PC-9 (cell line): ENCODE results near the gene RHO. TPM values are rescaled to one million over a fixed set of nuclear protein-coding genes. Genes with fewer than 3 reads are reported as not detected.
"Not testable (repeated sequence)": the region's sequence is repeated elsewhere in the genome, so short reads cannot be mapped to it uniquely, and the experiment has no call there.

ENCODE experiments used
- BruUV-seq: library from RNA; stranded (reverse); fragments of 400-500 nt; replicated peaks from 2 replicates; lab custom pipeline; 2021; lab: Mats Ljungman, UMichigan
- CTCF ChIA-PET: fragments of 300-600 bp; sonication (Branson Sonifier 250); formaldehyde crosslinking; loops from one replicate; lab custom pipeline; 2022; ENCODE audit warnings: antibody characterized with exemption; lab: Charles Lee
- POLR2A ChIA-PET: fragments of 300-600 bp; sonication (Branson Sonifier 250); formaldehyde crosslinking; loops from one replicate; lab custom pipeline; 2022; ENCODE audit warnings: antibody characterized with exemption; ENCODE audit not compliant: unreplicated experiment; lab: Charles Lee
- DNase-seq, 2 experiments: peaks; one replicate each; pipeline versions ENCODE4 v3.0.0 to v3.0.0-alpha.2; 2015 to 2022; ENCODE audit warnings: mixed read lengths in 1 of 2
- H2AFZ ChIP-seq: fragments of 200-600 bp; sonication (generic); 2 replicates; pipeline ENCODE4 v1.8.1; 2017; ENCODE audit warnings: antibody characterized with exemption
- H3F3A ChIP-seq: fragments of 200-600 bp; sonication (generic); 2 replicates; pipeline ENCODE4 v1.8.1; 2017; ENCODE audit warnings: antibody characterized with exemption, mild to moderate bottlenecking, low read depth; ENCODE audit not compliant: insufficient read depth
- H3K27ac ChIP-seq: fragments of 200-600 bp; sonication (generic); 2 replicates; pipeline ENCODE4 v1.6.1; 2016; ENCODE audit warnings: mixed run types
- H3K27me3 ChIP-seq: fragments of 200-600 bp; sonication (generic); 2 replicates; pipeline ENCODE4 v1.6.1; 2016; ENCODE audit warnings: low read depth, mixed run types; ENCODE audit not compliant: insufficient read depth
- H3K36me3 ChIP-seq: fragments of 200-600 bp; sonication (generic); 2 replicates; pipeline ENCODE4 v1.6.1; 2016; ENCODE audit warnings: low read depth, mixed run types
- H3K4me1 ChIP-seq: fragments of 200-600 bp; sonication (generic); replicated peaks from 2 replicates; pipeline ENCODE4 v1.6.1; 2016; ENCODE audit warnings: mixed run types; ENCODE audit not compliant: insufficient read depth
- H3K4me2 ChIP-seq: fragments of 200-600 bp; sonication (generic); 2 replicates; pipeline ENCODE4 v1.6.1; 2017; ENCODE audit warnings: mixed run types
- H3K4me3 ChIP-seq: fragments of 200-600 bp; sonication (generic); 2 replicates; pipeline ENCODE4 v1.6.1; 2016; ENCODE audit warnings: mixed run types
- H3K79me2 ChIP-seq: fragments of 200-600 bp; sonication (generic); 2 replicates; pipeline ENCODE4 v1.6.1; 2017; ENCODE audit warnings: low read depth, mixed run types
- H3K9me2 ChIP-seq: fragments of 200-600 bp; sonication (generic); 2 replicates; pipeline ENCODE4 v1.8.1; 2017; ENCODE audit warnings: mild to moderate bottlenecking; ENCODE audit not compliant: insufficient read depth
- H3K9me3 ChIP-seq: fragments of 200-600 bp; sonication (generic); 2 replicates; pipeline ENCODE4 v1.8.1; 2016; ENCODE audit warnings: low read depth; ENCODE audit not compliant: insufficient read depth
- H4K20me1 ChIP-seq: fragments of 200-600 bp; sonication (generic); 2 replicates; pipeline ENCODE4 v1.8.1; 2017; ENCODE audit not compliant: insufficient read depth
- EZH2 ChIP-seq: fragments of 200-600 bp; sonication (generic); IDR thresholded peaks from 2 replicates; pipeline ENCODE4 v1.8.0; 2017; ENCODE audit warnings: antibody characterized with exemption, low read depth
- intact Hi-C: fragments of 100-400 bp; cut with micrococcal nuclease; formaldehyde crosslinking; loops from one replicate; pipeline ENCODE4 v1.10.0; 2022; ENCODE audit not compliant: unreplicated experiment
- total RNA-seq: library from RNA; stranded (reverse); gene quantifications from 2 replicates; pipeline ENCODE4 v1.2.3, GENCODE V29; 2021
- TF ChIP-seq, protein P1 (sequence below): fragments of 200-600 bp; sonication (generic); conservative IDR thresholded peaks from 2 replicates; pipeline ENCODE4 v1.6.1; 2017; ENCODE audit warnings: mixed run types, antibody characterized with exemption, mild to moderate bottlenecking, moderate library complexity

Gene RHO
- total RNA-seq, 1 experiment from 2014 or later, result not detected

DNA sequence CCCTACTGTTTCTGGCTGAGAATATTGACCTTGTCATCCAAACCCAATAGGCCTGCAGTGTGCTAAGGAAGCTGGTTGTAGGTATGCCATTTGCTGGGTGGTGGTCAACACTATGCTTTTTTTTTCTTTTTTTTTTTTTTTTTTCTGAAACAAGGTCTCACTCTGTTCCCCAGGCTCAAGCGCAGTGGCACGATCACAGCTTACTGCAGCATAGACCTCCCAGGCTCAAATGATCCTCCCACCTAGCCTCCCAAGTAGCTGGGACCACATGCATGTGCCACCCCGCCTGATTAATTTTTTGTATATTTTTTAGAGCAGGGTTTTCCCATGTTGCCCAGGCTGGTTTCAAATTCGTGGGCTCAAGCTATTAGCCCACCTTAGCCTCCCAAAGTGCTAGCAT is 35.7 kb upstream of the RHO start:
- TF ChIP-seq, protein P1, sequence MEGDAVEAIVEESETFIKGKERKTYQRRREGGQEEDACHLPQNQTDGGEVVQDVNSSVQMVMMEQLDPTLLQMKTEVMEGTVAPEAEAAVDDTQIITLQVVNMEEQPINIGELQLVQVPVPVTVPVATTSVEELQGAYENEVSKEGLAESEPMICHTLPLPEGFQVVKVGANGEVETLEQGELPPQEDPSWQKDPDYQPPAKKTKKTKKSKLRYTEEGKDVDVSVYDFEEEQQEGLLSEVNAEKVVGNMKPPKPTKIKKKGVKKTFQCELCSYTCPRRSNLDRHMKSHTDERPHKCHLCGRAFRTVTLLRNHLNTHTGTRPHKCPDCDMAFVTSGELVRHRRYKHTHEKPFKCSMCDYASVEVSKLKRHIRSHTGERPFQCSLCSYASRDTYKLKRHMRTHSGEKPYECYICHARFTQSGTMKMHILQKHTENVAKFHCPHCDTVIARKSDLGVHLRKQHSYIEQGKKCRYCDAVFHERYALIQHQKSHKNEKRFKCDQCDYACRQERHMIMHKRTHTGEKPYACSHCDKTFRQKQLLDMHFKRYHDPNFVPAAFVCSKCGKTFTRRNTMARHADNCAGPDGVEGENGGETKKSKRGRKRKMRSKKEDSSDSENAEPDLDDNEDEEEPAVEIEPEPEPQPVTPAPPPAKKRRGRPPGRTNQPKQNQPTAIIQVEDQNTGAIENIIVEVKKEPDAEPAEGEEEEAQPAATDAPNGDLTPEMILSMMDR, result no peak
- no peak for TF ChIP-seq EZH2
- peaks cover 49% of the 10 kb centered on the region for H3K4me1 ChIP-seq
- ChIA-PET POLR2A (interaction anchor here (0.7 kb wide), 1 partner anchor 133 kb away, joined by 12 read pairs; no protein-coding TSS in a partner anchor), CTCF (interaction anchor here (0.5 to 1.2 kb wide), 2 partner anchors 158 to 337 kb away, joined by 3 to 6 read pairs; no protein-coding TSS in a partner anchor)
- H2AFZ ChIP-seq, result no peak overlapping the region
- H3K27me3 ChIP-seq, result no peaks in the 10 kb centered on the region
- no peak overlapping the region for H3K27ac ChIP-seq
- peaks cover 16% of the 10 kb centered on the region for H3F3A ChIP-seq
- H4K20me1 ChIP-seq, result no peaks in the 10 kb centered on the region
- no TSS peak for BruUV-seq
- H3K4me3 ChIP-seq, result no peak overlapping the region
- H3K36me3 ChIP-seq, result no peaks in the 10 kb centered on the region
- DNase-seq, result no peak
- H3K9me3 ChIP-seq, result no peaks in the 10 kb centered on the region
- no peak overlapping the region for H3K4me2 ChIP-seq
- intact Hi-C loops, result loop anchor here (5.0 kb wide), 3 partner anchors 75 to 600 kb away; no protein-coding TSS in a partner anchor
- no peaks in the 10 kb centered on the region for H3K79me2 ChIP-seq
- H3K9me2 ChIP-seq, result no peaks in the 10 kb centered on the region

DNA sequence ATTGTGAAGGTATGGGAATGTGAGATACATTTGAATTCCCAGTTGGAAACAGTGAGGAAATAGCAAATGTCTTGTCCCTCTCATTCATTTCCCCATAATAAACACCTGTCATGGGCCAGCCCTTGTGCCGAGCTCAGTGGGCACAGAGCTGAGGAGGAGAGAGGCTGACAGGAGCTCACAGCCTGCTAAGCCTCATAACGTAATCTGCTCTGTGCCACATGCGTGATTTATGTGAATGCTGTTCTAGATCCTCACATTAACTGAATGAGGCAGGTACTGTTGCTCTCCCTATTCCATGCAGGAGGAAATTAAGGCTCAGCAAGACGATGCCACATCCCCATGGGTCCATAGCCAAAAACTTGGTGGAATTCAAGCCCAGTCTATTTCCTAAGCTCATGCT is 35.2 kb upstream of the RHO start:
- POLR2A ChIA-PET, result interaction anchor here (0.6 kb wide), 1 partner anchor 134 kb away, joined by 4 read pairs; no protein-coding TSS in a partner anchor
- Histone ChIP-seq H3F3A (peaks cover 16% of the 10 kb centered on the region), H3K36me3 (no peaks in the 10 kb centered on the region), H2AFZ (no peak overlapping the region), H3K4me2 (no peak overlapping the region), H3K27ac (no peak overlapping the region), H4K20me1 (no peaks in the 10 kb centered on the region), H3K27me3 (no peaks in the 10 kb centered on the region), H3K79me2 (no peaks in the 10 kb centered on the region), H3K4me3 (no peak overlapping the region), H3K9me2 (no peaks in the 10 kb centered on the region), H3K9me3 (no peaks in the 10 kb centered on the region), H3K4me1 (peaks cover 49% of the 10 kb centered on the region)
- CTCF ChIA-PET, result no interaction called here
- intact Hi-C loops, result loop anchor here (5.0 kb wide), 3 partner anchors 74 to 599 kb away; no protein-coding TSS in a partner anchor
- TF ChIP-seq, protein P1, result no peak
- no peak for TF ChIP-seq EZH2
- no peak for DNase-seq
- BruUV-seq, result no TSS peak

DNA sequence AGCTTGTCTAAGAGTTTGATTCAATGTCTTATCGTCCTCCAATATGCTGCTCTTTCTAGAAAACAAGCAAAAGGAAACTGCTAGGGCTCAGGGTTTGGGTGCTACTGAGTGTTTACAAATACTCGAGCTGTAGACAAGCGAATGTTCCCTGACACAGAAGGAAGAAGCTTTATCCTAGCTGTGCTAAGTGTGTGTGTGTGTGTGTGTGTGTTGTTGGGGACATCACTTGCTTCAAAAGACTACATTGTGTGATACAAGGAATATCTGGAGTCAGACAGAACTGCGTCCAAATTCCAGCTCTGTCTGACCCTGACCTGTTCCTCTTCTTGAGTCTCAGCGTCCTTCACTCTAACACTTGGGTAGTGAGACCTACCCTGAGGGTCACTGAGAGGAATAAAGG is 33.9 kb upstream of the RHO start:
- BruUV-seq, H3K4me3 ChIP-seq, H3K36me3 ChIP-seq, H4K20me1 ChIP-seq, H3K9me3 ChIP-seq, H3K79me2 ChIP-seq, CTCF ChIA-PET, H3K27me3 ChIP-seq, H3K9me2 ChIP-seq, H2AFZ ChIP-seq, DNase-seq: not testable (repeated sequence)
- H3K4me1 ChIP-seq, result peaks cover 60% of the 10 kb centered on the region
- H3F3A ChIP-seq, result peaks cover 20% of the 10 kb centered on the region
- peak overlapping the region; percentile 65; the same call in 1 of the 2 replicates for H3K4me2 ChIP-seq
- H3K27ac ChIP-seq, result peak overlapping the region; percentile 72
- intact Hi-C loops, result loop anchor here (5.0 kb wide), 3 partner anchors 73 to 598 kb away; no protein-coding TSS in a partner anchor
- POLR2A ChIA-PET, result interaction anchor here (0.6 kb wide), 1 partner anchor 67 kb away, joined by 3 read pairs; no protein-coding TSS in a partner anchor

DNA sequence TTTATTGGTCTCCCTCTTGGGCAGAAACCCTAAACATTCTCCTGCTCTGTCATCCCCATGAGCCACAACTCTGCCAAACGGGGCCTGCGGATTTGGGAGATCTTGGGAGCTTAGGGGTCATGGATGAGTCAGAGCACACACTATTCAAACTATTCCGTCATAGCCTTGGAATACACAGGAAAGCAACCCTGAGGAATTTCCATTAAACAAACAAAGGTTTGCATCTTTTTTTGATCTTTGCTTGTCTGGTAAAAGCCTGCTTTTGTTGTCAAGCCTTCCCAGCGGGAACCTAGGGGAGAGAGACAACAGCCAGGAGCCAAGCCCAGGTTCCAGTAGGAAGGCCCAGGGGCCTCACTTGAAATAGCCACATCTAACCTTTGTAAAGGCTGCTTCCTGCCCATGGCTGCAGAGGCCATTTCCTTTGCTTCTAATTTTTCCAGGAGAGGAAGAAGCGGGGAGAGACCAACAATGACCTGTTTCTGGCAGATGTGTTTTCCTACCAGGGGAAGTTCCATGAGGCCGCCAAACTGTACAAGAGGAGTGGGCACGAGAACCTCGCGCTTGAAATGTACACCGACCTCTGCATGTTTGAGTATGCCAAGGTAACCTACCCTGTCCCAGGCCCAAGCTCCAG is 33.3 kb upstream of the RHO start:
- H3K4me3 ChIP-seq, H3K36me3 ChIP-seq, H3K79me2 ChIP-seq, H2AFZ ChIP-seq, BruUV-seq, H4K20me1 ChIP-seq, H3K27me3 ChIP-seq, CTCF ChIA-PET, intact Hi-C loops, H3K9me2 ChIP-seq, H3K9me3 ChIP-seq: not testable (repeated sequence)
- Histone ChIP-seq H3K4me1 (peaks cover 62% of the 10 kb centered on the region), H3F3A (peaks cover 20% of the 10 kb centered on the region), H3K4me2 (peak overlapping the region; percentile 65), H3K27ac (peak overlapping the region; percentile 72)
- POLR2A ChIA-PET, result interaction anchor here (0.6 kb wide), 1 partner anchor 67 kb away, joined by 3 read pairs; no protein-coding TSS in a partner anchor
- peak; percentile 51 to 84 for DNase-seq

DNA sequence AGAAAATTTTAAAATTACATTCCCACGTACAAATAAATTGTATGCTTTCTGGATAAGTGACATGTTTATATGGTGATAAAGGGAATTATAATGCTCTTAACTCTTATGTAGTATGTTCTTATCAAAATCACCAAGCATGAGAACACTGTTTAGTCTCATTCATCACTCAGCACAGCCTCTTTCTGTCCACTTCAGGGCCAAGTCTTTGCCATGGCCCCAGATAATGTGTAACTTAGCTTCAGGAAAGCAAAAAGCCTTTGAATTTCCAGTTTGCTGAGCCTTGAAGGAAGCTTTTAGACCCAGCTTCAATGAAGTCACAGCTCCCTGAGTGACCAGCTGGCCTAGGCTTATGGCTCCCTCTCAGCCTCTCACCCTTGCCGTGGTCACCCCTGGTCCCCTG is 30.6 kb upstream of the RHO start:
- H3K4me1 ChIP-seq, result peaks cover 53% of the 10 kb centered on the region
- POLR2A ChIA-PET, result interaction anchor here (0.6 kb wide), 1 partner anchor 99 kb away, joined by 4 read pairs; no protein-coding TSS in a partner anchor
- CTCF ChIA-PET, result not testable (repeated sequence)

More for the DNA sequence above, 30.6 kb upstream of the RHO start:
- H3K4me3 ChIP-seq, intact Hi-C loops, BruUV-seq, H3K27me3 ChIP-seq, H4K20me1 ChIP-seq, H3K4me2 ChIP-seq, DNase-seq, H3K27ac ChIP-seq, H3K79me2 ChIP-seq, H3K36me3 ChIP-seq, H3K9me2 ChIP-seq, H3K9me3 ChIP-seq, H2AFZ ChIP-seq: not testable (repeated sequence)
- peaks cover 20% of the 10 kb centered on the region for H3F3A ChIP-seq
